Stomach (tissue), 9 donors: ENCODE measurements around the gene ADPRHL1. TPM values are rescaled to one million over a fixed set of nuclear protein-coding genes. Genes with fewer than 3 reads are reported as not detected.
A peak's percentile ranks its signal among the peaks of the same experiment; 100 is the strongest.

ENCODE experiments used
- DNase-seq, 2 donors: peaks; one replicate each; pipeline versions ENCODE4 v3.0.0 to v3.0.0-alpha.2; 2013 to 2019
- H3K27ac ChIP-seq, 5 donors: fragments of 200-600 bp in 4 of 5; sonication (generic) in 4 of 5; one replicate each; pipeline ENCODE4 v1.5.1; 2013 to 2019; ENCODE audit warnings: mild to moderate bottlenecking in 1 of 5, moderate library complexity in 1 of 5
- H3K27me3 ChIP-seq, 3 donors: fragments of 200-600 bp; sonication (generic); one replicate each; pipeline ENCODE4 v1.5.1; 2017 to 2019; ENCODE audit warnings: mixed run types in 1 of 3
- H3K36me3 ChIP-seq, 4 donors: fragments of 200-600 bp; sonication (generic); 1 replicate in 3 of 4; 2 replicates in 1 of 4; pipeline ENCODE4 v1.5.1; 2016 to 2019
- H3K4me1 ChIP-seq, 4 donors: fragments of 200-600 bp; sonication (generic); one replicate each; pipeline ENCODE4 v1.5.1; 2016 to 2019
- H3K4me3 ChIP-seq, 4 donors: fragments of 200-600 bp; sonication (generic) in 3 of 4; one replicate each; pipeline ENCODE4 v1.5.1; 2016 to 2019; ENCODE audit warnings: mild to moderate bottlenecking in 1 of 4
- H3K9me3 ChIP-seq, 4 donors: fragments of 200-600 bp; sonication (generic); one replicate each; pipeline ENCODE4 v1.5.1; 2016 to 2019
- CTCF ChIP-seq, 7 experiments: fragments of 450-650 bp in 4 of 7; fragments of 200-600 bp in 3 of 7; sonication (generic) in 3 of 7; IDR thresholded peaks; one replicate each; pipeline ENCODE4 v1.5.1; 2016 to 2019; ENCODE audit warnings: antibody characterized with exemption in 7 of 7, control low read depth in 2 of 7, mild to moderate bottlenecking in 1 of 7
- EP300 ChIP-seq: sonication (generic); formaldehyde crosslinking; IDR thresholded peaks from one replicate; pipeline ENCODE4 v1.6.1; 2017; ENCODE audit warnings: antibody characterized with exemption
- POLR2A ChIP-seq, 4 donors: fragments of 450-650 bp; IDR thresholded peaks; one replicate each; pipeline ENCODE4 v1.6.1; 2016; ENCODE audit warnings: antibody characterized with exemption in 4 of 4, control low read depth in 2 of 4, mild to moderate bottlenecking in 1 of 4, moderate library complexity in 1 of 4
- POLR2AphosphoS5 ChIP-seq, 3 donors: sonication (generic); formaldehyde crosslinking; IDR thresholded peaks; one replicate each; pipeline ENCODE4 v1.6.1; 2016; ENCODE audit warnings: antibody characterized with exemption in 3 of 3
- WGBS, 5 donors: extraction: QIAGEN DNeasy Blood & Tissue Kit in 3 of 5; methylation state at CpG; one replicate each; pipeline versions ENCODE4 v1.1.5 to v1.1.7; 2013 to 2018; 5-methylcytosine and 5-hydroxymethylcytosine counted together
- intact Hi-C: fragments of 100-400 bp; cut with DNase I; formaldehyde crosslinking; loops from one replicate; pipeline ENCODE4 v1.15.1; 2023; ENCODE audit warnings: low total_unique reads
- polyA plus RNA-seq, 3 donors: library from polyadenylated mRNA; stranded (reverse); fragments of 200-250 nt; gene quantifications; one replicate each; pipeline ENCODE4 v1.2.3, GENCODE V29; 2013
- total RNA-seq, 5 donors: library from RNA; depleted of rRNA; stranded (reverse); fragments of >200 nt; gene quantifications; one replicate each; pipeline versions ENCODE4 v1.1.0 to v1.2.3, GENCODE V29; 2014 to 2016
- donor health status: healthy with polysubstance abuse.
- donor health status: Bipolar disorder and iron deficiency.
- donor health status: healthy.

Gene ADPRHL1
- total and polyA plus RNA-seq, 8 donors, result 1.7 to 6.7 (median 2.7) TPM

DNA sequence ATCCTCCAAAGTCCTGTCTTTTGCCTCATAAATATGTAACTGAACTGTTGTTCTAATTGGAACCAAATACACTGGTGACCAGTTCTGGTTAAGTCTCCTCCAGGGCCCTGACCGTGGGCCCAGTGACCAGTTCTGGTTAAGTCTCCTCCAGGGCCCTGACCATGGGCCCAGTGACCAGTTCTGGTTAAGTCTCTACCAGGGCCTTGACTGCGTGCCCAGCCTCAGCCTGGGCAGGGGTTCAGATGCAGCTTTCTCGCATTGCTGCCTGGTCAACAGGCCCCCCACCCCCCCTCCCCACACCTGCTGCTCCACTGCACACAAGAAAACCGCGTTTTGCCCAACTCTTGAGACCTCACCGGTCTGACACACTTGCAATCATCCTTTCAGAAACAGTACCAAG lies 85.5 kb downstream of the ADPRHL1 start:
- Histone ChIP-seq H3K4me1 (peaks cover 5 to 20% (median 19%) of the 10 kb centered on the region in 4 donors), H3K27ac (no peak overlapping the region), H3K9me3 (no peaks in the 10 kb centered on the region), H3K4me3 (no peak overlapping the region), H3K36me3 (no peaks in the 10 kb centered on the region), H3K27me3 (peaks cover 0 to 24% (median 20%) of the 10 kb centered on the region in 3 donors)
- TF ChIP-seq CTCF (IDR thresholded peaks at IDR 0.05) (no peak), POLR2AphosphoS5 (IDR thresholded peaks at IDR 0.05) (no peak), EP300 (no peak), POLR2A (IDR thresholded peaks at IDR 0.05) (no peak)
- peak in 1 of 2 donors; percentile 21 for DNase-seq
- intact Hi-C loops, result no loop called here
- 69 to 76% (median 72%) methylated on average over 6 of the region's 6 CpGs for WGBS, 5 donors

- no peaks in the 10 kb centered on the region for H3K36me3 ChIP-seq
- DNase-seq, result peak in 1 of 2 donors; percentile 22
- H3K9me3 ChIP-seq, result no peaks in the 10 kb centered on the region
- TF ChIP-seq EP300, result no peak
- no peak for TF ChIP-seq POLR2AphosphoS5 (IDR thresholded peaks at IDR 0.05)
- TF ChIP-seq CTCF (IDR thresholded peaks at IDR 0.05), result no peak
- no peak for TF ChIP-seq POLR2A (IDR thresholded peaks at IDR 0.05)
- H3K27me3 ChIP-seq, result peaks cover 0 to 29% (median 21%) of the 10 kb centered on the region in 3 donors
- H3K4me3 ChIP-seq, result no peak overlapping the region
- intact Hi-C loops, result no loop called here
- H3K4me1 ChIP-seq, result peaks cover 8 to 26% (median 25%) of the 10 kb centered on the region in 4 donors
- H3K27ac ChIP-seq, result no peak overlapping the region
- WGBS, 5 donors, result 73 to 84% (median 75%) methylated on average over 14 to 15 of the region's 15 CpGs
These were observed 86.2 kb downstream of the ADPRHL1 start for GRCh38 chr13:113367020-113367560.

DNA sequence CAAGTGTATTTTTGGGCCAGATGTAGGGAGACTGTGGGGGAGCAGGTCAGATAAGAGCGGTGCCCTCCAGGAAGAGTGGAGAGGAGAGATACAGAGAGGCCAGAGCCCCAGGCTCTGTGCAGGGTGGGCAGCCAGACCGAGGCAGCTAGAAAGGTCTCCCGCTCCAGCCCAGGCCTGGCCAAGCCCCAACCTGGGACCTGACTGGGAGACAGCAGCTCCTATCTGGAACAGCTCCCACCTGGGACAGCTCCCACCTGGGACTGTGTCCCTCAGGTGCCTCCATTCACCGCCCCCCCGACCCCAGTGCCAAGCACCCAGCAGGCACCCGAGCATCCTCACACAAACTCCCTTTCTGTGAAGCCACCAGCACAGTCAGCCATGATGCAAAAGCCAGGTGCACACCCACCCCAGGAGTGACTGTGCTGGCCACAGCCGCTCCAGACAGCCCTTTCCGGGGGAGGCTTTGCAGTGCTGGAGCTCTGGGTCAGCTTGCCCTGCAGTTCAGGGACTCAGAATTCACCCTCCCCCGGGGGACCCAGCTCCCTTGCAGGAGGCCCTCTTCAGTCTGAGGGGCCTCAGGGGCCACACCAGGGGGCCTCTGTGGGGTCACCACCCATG lies 87.2 kb downstream of the ADPRHL1 start:
- H3K27ac ChIP-seq, result no peak overlapping the region
- peak in 1 of 2 donors; percentile 23 for DNase-seq
- no peaks in the 10 kb centered on the region for H3K9me3 ChIP-seq
- no peak overlapping the region for H3K4me3 ChIP-seq
- 71 to 88% (median 77%) methylated on average over 9 of the region's 9 CpGs for WGBS, 5 donors
- no peaks in the 10 kb centered on the region for H3K36me3 ChIP-seq
- TF ChIP-seq POLR2AphosphoS5 (IDR thresholded peaks at IDR 0.05), result no peak
- no peak for TF ChIP-seq EP300
- TF ChIP-seq POLR2A (IDR thresholded peaks at IDR 0.05), result no peak
- no peak for TF ChIP-seq CTCF (IDR thresholded peaks at IDR 0.05)
- peaks cover 0 to 29% (median 21%) of the 10 kb centered on the region in 3 donors for H3K27me3 ChIP-seq
- peaks cover 8 to 36% (median 25%) of the 10 kb centered on the region in 4 donors for H3K4me1 ChIP-seq
- intact Hi-C loops, result no loop called here

DNA sequence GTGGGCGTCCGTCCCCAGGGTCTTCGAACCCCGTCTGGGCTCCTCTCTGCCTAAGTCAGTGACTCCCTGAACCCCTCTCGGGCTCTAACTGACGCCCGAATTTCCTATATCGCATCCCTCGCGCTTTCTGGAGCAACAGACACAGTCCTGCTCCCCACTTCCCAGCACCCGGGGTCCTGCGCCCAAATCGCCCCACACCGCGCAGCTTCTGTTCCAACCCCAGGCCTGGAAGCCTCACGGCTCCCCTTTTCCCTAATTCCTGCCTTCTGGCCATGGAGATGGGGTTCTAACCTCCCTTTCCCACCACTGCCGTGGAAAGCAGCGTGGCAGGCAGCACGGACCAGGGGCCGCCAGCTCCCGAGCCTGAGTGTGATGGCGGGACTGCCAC lies 87.7 kb downstream of the ADPRHL1 start:
- intact Hi-C loops, result no loop called here
- Histone ChIP-seq H3K27me3 (peaks cover 0 to 29% (median 21%) of the 10 kb centered on the region in 3 donors), H3K9me3 (no peaks in the 10 kb centered on the region), H3K36me3 (no peaks in the 10 kb centered on the region), H3K4me3 (no peak overlapping the region), H3K4me1 (peaks cover 8 to 36% (median 25%) of the 10 kb centered on the region in 4 donors), H3K27ac (peak overlapping the region in 1 of 5 donors; percentile 84)
- WGBS, 5 donors, result 92 to 94% (median 94%) methylated on average over 19 to 22 of the region's 22 CpGs
- TF ChIP-seq POLR2A (IDR thresholded peaks at IDR 0.05) (no peak), POLR2AphosphoS5 (IDR thresholded peaks at IDR 0.05) (no peak)
- DNase-seq, result peak in 1 of 2 donors; percentile 15
